Thymus (tissue), 11 donors: ENCODE measurements around the gene FLT3LG. TPM values are rescaled to one million over a fixed set of nuclear protein-coding genes. Genes with fewer than 3 reads are reported as not detected.

ENCODE experiments used
- DNase-seq, 9 donors: peaks; one replicate each; pipeline ENCODE4 v3.0.0-alpha.2; 2013; ENCODE audit warnings: low spot score in 9 of 9, low read depth in 6 of 9, missing footprints in 1 of 9
- H3K27ac ChIP-seq, 2 donors: one replicate each; pipeline ENCODE4 v1.5.1; 2013; ENCODE audit warnings: control low read depth in 1 of 2, low read depth in 1 of 2, low read length in 1 of 2, mild to moderate bottlenecking in 1 of 2, moderate library complexity in 1 of 2
- H3K27me3 ChIP-seq, 2 donors: one replicate each; pipeline ENCODE4 v1.5.1; 2013; ENCODE audit warnings: low read length in 1 of 2; ENCODE audit not compliant: control insufficient read depth in 2 of 2, insufficient read depth in 1 of 2
- H3K36me3 ChIP-seq, 2 donors: one replicate each; pipeline ENCODE4 v1.5.1; 2013; ENCODE audit warnings: low read length in 1 of 2, mild to moderate bottlenecking in 1 of 2, moderate library complexity in 1 of 2; ENCODE audit not compliant: control insufficient read depth in 2 of 2, insufficient read depth in 2 of 2
- H3K4me1 ChIP-seq, 2 donors: one replicate each; pipeline ENCODE4 v1.5.1; 2013; ENCODE audit warnings: low read length in 2 of 2; ENCODE audit not compliant: control insufficient read depth in 2 of 2, insufficient read depth in 2 of 2
- H3K4me3 ChIP-seq, 2 donors: one replicate each; pipeline ENCODE4 v1.5.1; 2013; ENCODE audit warnings: low read length in 2 of 2, control low read depth in 1 of 2, mild to moderate bottlenecking in 1 of 2
- H3K9me3 ChIP-seq, 2 donors: one replicate each; pipeline ENCODE4 v1.5.1; 2013; ENCODE audit warnings: low read length in 1 of 2, mild to moderate bottlenecking in 1 of 2; ENCODE audit not compliant: control insufficient read depth in 2 of 2, insufficient read depth in 1 of 2
- WGBS: extraction: QIAGEN DNeasy Blood & Tissue Kit; methylation state at CpG from one replicate; pipeline ENCODE4 v1.1.7; 2013; 5-methylcytosine and 5-hydroxymethylcytosine counted together
- polyA plus RNA-seq: library from polyadenylated mRNA; stranded (reverse); fragments of 200-250 nt; gene quantifications from one replicate; pipeline ENCODE4 v1.2.3, GENCODE V29; 2013
- total RNA-seq: library from RNA; stranded (reverse); fragments of 120-200 nt; gene quantifications from one replicate; pipeline ENCODE4 v1.2.4, GENCODE V29; 2013
- donor health status: healthy.

Gene FLT3LG
- total and polyA plus RNA-seq, 2 donors: 22.3 to 32.1 TPM

- Histone ChIP-seq H3K27ac (peak overlapping the region; percentile 94 to 98), H3K27me3 (no peaks in the 10 kb centered on the region), H3K4me3 (peak overlapping the region; percentile 78 to 96), H3K4me1 (peaks cover 22 to 64% of the 10 kb centered on the region in 2 donors), H3K9me3 (peaks cover 0 to 5% of the 10 kb centered on the region in 2 donors), H3K36me3 (peaks cover 38 to 46% of the 10 kb centered on the region in 2 donors)
- peak in 5 of 9 donors; percentile 66 to 87 (median 75) for DNase-seq
- 27% methylated on average over 22 of the region's 22 CpGs for WGBS
Measured at GRCh38 chr19:49497047-49497788, 23.2 kb downstream of the FLT3LG start.

GRCh38 chr19:49497789-49498103 lies 23.7 kb downstream of the FLT3LG start:
- peak overlapping the region; percentile 78 to 96 for H3K4me3 ChIP-seq
- peaks cover 22 to 69% of the 10 kb centered on the region in 2 donors for H3K4me1 ChIP-seq
- H3K9me3 ChIP-seq: peaks cover 0 to 5% of the 10 kb centered on the region in 2 donors
- H3K27me3 ChIP-seq: no peaks in the 10 kb centered on the region
- 98% methylated on average over 12 of the region's 12 CpGs for WGBS
- H3K27ac ChIP-seq: peak overlapping the region; percentile 58 to 98
- no peak for DNase-seq
- peaks cover 33 to 40% of the 10 kb centered on the region in 2 donors for H3K36me3 ChIP-seq

- peaks cover 26 to 34% of the 10 kb centered on the region in 2 donors for H3K36me3 ChIP-seq
- H3K27me3 ChIP-seq: no peaks in the 10 kb centered on the region
- no peak for DNase-seq
- peak overlapping the region; percentile 23 to 88 for H3K4me3 ChIP-seq
- peak overlapping the region; percentile 61 to 100 for H3K27ac ChIP-seq
- 94% methylated on average over 7 of the region's 7 CpGs for WGBS
- peaks cover 24 to 77% of the 10 kb centered on the region in 2 donors for H3K4me1 ChIP-seq
- H3K9me3 ChIP-seq: peaks cover 0 to 5% of the 10 kb centered on the region in 2 donors
Measured at GRCh38 chr19:49498475-49498874, 24.5 kb downstream of the FLT3LG start.

GRCh38 chr19:49499030-49499670 lies 25.1 kb downstream of the FLT3LG start:
- WGBS: 93% methylated on average over 19 of the region's 19 CpGs
- Histone ChIP-seq H3K27me3 (no peaks in the 10 kb centered on the region), H3K9me3 (peaks cover 0 to 5% of the 10 kb centered on the region in 2 donors), H3K4me3 (peak overlapping the region; percentile 57 to 88), H3K27ac (peak overlapping the region; percentile 88 to 100), H3K4me1 (peaks cover 24 to 79% of the 10 kb centered on the region in 2 donors), H3K36me3 (peaks cover 26 to 34% of the 10 kb centered on the region in 2 donors)
- no peak for DNase-seq

GRCh38 chr19:49502866-49503581 lies 29.0 kb downstream of the FLT3LG start:
- peak in 2 of 9 donors; percentile 65 to 80 for DNase-seq
- WGBS: 69% methylated on average over 14 of the region's 14 CpGs
- peaks cover 0 to 5% of the 10 kb centered on the region in 2 donors for H3K9me3 ChIP-seq
- no peak overlapping the region for H3K4me3 ChIP-seq
- H3K27me3 ChIP-seq: peaks cover 0 to 2% of the 10 kb centered on the region in 2 donors
- peaks cover 17 to 61% of the 10 kb centered on the region in 2 donors for H3K4me1 ChIP-seq
- H3K27ac ChIP-seq: peak overlapping the region in 1 of 2 donors; percentile 26
- peaks cover 17 to 23% of the 10 kb centered on the region in 2 donors for H3K36me3 ChIP-seq

- WGBS: 92% methylated on average over 9 of the region's 9 CpGs
- Histone ChIP-seq H3K27ac (no peak overlapping the region), H3K4me3 (no peak overlapping the region), H3K27me3 (peaks cover 0 to 2% of the 10 kb centered on the region in 2 donors), H3K36me3 (peaks cover 12 to 18% of the 10 kb centered on the region in 2 donors), H3K4me1 (peaks cover 12 to 56% of the 10 kb centered on the region in 2 donors), H3K9me3 (peaks cover 0 to 5% of the 10 kb centered on the region in 2 donors)
- no peak for DNase-seq
Measured at GRCh38 chr19:49503582-49503962, 29.6 kb downstream of the FLT3LG start.

- Histone ChIP-seq H3K36me3 (no peaks in the 10 kb centered on the region), H3K27me3 (peaks cover 2 to 7% of the 10 kb centered on the region in 2 donors), H3K4me3 (no peak overlapping the region), H3K4me1 (peaks cover 2 to 32% of the 10 kb centered on the region in 2 donors), H3K27ac (no peak overlapping the region), H3K9me3 (no peaks in the 10 kb centered on the region)
- 26% methylated on average over 8 of the region's 8 CpGs for WGBS
- DNase-seq: peak in 7 of 9 donors; percentile 59 to 87 (median 74)
Measured at GRCh38 chr19:49506575-49507105, 32.6 kb downstream of the FLT3LG start.

GRCh38 chr19:49507803-49508494 lies 33.9 kb downstream of the FLT3LG start:
- no peak overlapping the region for H3K4me3 ChIP-seq
- H3K9me3 ChIP-seq: no peaks in the 10 kb centered on the region
- peaks cover 2 to 32% of the 10 kb centered on the region in 2 donors for H3K4me1 ChIP-seq
- no peak overlapping the region for H3K27ac ChIP-seq
- peaks cover 2 to 20% of the 10 kb centered on the region in 2 donors for H3K27me3 ChIP-seq
- DNase-seq: no peak
- WGBS: 95% methylated on average over 12 of the region's 12 CpGs
- H3K36me3 ChIP-seq: no peaks in the 10 kb centered on the region
